ENCODE measurements around the gene SELENOV. TPM values are rescaled to one million over a fixed set of nuclear protein-coding genes. Genes with fewer than 3 reads are reported as not detected.

Gene SELENOV
- total RNA-seq, 1 donor from 2014 or later, result not detected

GRCh38 chr19:39494661-39495060, 20.3 kb upstream of the SELENOV start:
- DNase-seq (ENCODE audit: low spot score), result no peak

GRCh38 chr19:39496063-39496462, 18.9 kb upstream of the SELENOV start:
- DNase-seq (ENCODE audit: low spot score), result no peak

- no peak for DNase-seq (ENCODE audit: low spot score)
Measured at GRCh38 chr19:39497701-39497995, 17.3 kb upstream of the SELENOV start.

- DNase-seq (ENCODE audit: low spot score), result no peak
Measured at GRCh38 chr19:39497996-39498797, 16.7 kb upstream of the SELENOV start.

- no peak for DNase-seq (ENCODE audit: low spot score)
Measured at GRCh38 chr19:39498798-39499642, 15.9 kb upstream of the SELENOV start, which contains the start of gene DLL3. Gene DLL3, plus strand, starts transcription at chr19:39498947. Its CDS starts 28 bp downstream, at chr19:39498975.

- no peak for DNase-seq (ENCODE audit: low spot score)
Measured at GRCh38 chr19:39499932-39500331, 15.0 kb upstream of the SELENOV start.

- no peak for DNase-seq (ENCODE audit: low spot score)
Measured at GRCh38 chr19:39500543-39500942, 14.4 kb upstream of the SELENOV start.

GRCh38 chr19:39501340-39501739, 13.6 kb upstream of the SELENOV start:
- no peak for DNase-seq (ENCODE audit: low spot score)

GRCh38 chr19:39502640-39503417, 12.1 kb upstream of the SELENOV start:
- DNase-seq (ENCODE audit: low spot score), result peak; percentile 52

GRCh38 chr19:39506598-39506943, 8.4 kb upstream of the SELENOV start:
- DNase-seq (ENCODE audit: low spot score), result no peak

GRCh38 chr19:39506944-39507714, 7.8 kb upstream of the SELENOV start:
- no peak for DNase-seq (ENCODE audit: low spot score)

GRCh38 chr19:39507715-39508364, 7.1 kb upstream of the SELENOV start:
- DNase-seq (ENCODE audit: low spot score), result no peak

- no peak for DNase-seq (ENCODE audit: low spot score)
Measured at GRCh38 chr19:39508629-39509028, 6.3 kb upstream of the SELENOV start.

- no peak for DNase-seq (ENCODE audit: low spot score)
Measured at GRCh38 chr19:39509233-39509632, 5.7 kb upstream of the SELENOV start.

- no peak for DNase-seq (ENCODE audit: low spot score)
Measured at GRCh38 chr19:39512988-39513387, 2.0 kb upstream of the SELENOV start.

- no peak for DNase-seq (ENCODE audit: low spot score)
Measured at GRCh38 chr19:39515551-39516191, 732 bp downstream of the SELENOV start.

- DNase-seq (ENCODE audit: low spot score), result no peak
Measured at GRCh38 chr19:39516270-39516669, 1.3 kb downstream of the SELENOV start.

- DNase-seq (ENCODE audit: low spot score), result no peak
Measured at GRCh38 chr19:39517432-39517831, 2.5 kb downstream of the SELENOV start.

GRCh38 chr19:39518458-39518857, 3.5 kb downstream of the SELENOV start:
- no peak for DNase-seq (ENCODE audit: low spot score)

- no peak for DNase-seq (ENCODE audit: low spot score)
Measured at GRCh38 chr19:39518975-39519374, 4.0 kb downstream of the SELENOV start.

All from mucosa of gallbladder (tissue), 1 donor.